ENCODE data around the gene ATOH7. TPM values are rescaled to one million over a fixed set of nuclear protein-coding genes. Genes with fewer than 3 reads are reported as not detected.
"Not testable (repeated sequence)": the region's sequence is repeated elsewhere in the genome, so short reads cannot be mapped to it uniquely, and the experiment has no call there.

Gene ATOH7
- total RNA-seq: not detected

DNA sequence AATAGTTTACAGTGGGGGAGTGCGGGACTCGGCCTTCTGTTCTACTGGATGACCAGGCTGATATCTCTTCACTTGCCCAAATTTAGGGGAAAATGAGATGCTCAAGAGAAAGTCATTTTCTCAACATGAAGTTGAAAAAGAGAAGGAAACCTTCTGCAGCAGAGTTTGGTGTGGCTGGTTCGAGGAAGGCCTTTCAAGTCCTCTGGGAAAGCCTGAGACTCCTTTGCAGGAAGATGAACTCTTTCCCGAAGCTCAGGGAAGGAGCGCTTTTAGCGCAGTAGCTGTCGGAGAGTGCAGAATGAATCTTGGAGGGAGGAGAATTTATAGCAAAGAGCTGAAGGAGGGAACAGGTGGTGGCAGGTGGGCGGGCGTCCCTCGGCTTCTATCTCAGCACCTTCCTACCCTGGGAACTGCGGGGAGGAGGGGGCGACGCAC, at the start of gene ATOH7:
Gene ATOH7, minus strand, starts transcription at position 297 of the 435 bp plus-strand sequence. CDS start 436 bp downstream, outside the sequence.
- no peaks in the 10 kb centered on the region for H3K9me3 Mint-ChIP-seq
- H3K27ac Mint-ChIP-seq: no peak within 1 kb of the TSS
- ATAC-seq (no peak), DNase-seq (ENCODE audit: low spot score in 2 of 2) (no peak)
- H3K36me3 Mint-ChIP-seq: no peaks in the 10 kb centered on the region

DNA sequence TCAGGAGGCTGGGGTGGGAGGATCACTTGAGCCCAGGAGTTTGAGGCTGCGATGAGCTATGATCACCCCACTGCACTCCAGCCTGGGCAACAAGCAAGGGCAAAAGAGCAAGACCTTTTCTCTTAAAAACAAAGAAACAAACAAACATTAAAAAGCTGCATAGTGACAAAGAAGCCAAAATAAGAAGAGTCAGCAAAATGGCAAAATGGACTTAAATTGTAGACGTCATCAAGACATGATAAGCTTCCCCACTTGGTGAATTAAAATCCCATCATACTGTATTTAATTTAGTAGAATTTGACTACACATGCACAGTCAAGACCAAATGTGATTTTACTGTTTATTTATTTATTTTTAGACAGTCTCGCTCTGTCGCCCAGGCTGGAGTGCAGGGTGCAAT, 48.8 kb upstream of the ATOH7 start:
- ATAC-seq (no peak), DNase-seq (ENCODE audit: low spot score in 2 of 2) (no peak)
- H3K36me3 Mint-ChIP-seq: peaks cover 16 to 22% of the 10 kb centered on the region in 2 donors
- H3K9me3 Mint-ChIP-seq: peaks cover 12% of the 10 kb centered on the region in 2 donors
- H3K27ac Mint-ChIP-seq: no peak overlapping the region

DNA sequence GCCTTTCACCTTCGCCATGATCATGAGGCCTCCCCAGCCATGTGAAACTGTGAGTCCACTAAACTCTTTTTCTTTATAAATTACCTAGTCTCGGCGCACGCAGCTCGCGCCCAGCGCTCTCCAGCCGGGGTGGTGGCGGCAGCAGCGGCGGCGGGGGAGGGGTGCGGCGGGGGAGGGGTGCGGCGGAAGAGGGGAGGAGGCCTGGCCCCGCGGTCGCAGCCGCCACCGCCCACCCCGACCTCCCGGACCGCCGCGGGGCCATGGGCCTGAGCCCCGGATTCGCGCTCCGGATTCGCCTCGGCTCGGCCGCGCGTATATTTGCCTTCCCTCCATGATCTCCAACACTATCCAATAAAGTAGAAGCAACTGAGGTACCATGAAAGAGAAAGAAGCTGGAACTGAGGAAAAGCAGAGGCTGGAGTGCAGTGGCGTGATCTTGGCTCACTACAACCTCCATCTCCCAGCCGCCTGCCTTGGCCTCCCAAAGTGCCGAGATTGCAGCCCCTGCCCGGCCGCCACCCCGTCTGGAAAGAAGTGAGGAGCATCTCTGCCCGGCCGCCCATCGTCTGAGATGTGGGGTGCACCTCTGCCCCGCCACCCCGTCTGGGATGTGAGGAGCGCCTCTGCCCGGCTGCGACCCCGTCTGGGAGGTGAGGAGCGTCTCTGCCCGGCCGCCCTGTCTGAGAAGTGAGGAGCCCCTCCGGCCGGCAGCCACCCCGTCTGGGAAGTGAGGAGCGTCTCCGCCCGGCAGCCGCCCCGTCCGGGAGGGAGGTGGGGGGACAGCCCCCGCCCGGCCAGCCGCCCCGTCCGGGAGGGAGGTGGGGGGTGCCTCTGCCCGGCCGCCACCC, 47.2 kb upstream of the ATOH7 start:
- Mint-ChIP-seq H3K36me3 (peaks cover 16 to 22% of the 10 kb centered on the region in 2 donors), H3K9me3 (peaks cover 12% of the 10 kb centered on the region in 2 donors)
- not testable (repeated sequence) for DNase-seq (ENCODE audit: low spot score in 2 of 2); H3K27ac Mint-ChIP-seq; ATAC-seq

DNA sequence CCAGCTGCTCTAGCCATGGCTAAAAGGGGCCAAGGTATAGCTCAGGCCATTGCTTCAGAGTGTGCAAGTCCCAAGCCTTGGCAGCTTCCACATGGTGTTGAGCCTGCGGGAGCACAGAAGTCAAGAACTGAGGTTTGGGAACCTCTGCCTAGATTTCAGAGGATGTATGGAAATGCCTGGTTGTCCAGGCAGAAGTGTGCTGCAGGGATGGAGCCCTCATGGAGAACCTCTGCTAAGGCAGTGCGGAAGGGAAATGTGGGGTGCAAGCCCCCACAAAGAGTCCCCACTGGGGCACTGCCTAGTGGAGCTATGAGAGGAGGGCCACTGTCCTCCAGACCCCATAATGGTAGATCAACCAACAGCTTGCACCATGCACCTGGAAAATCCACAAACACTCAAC, 45.9 kb upstream of the ATOH7 start:
- H3K27ac Mint-ChIP-seq; ATAC-seq; DNase-seq (ENCODE audit: low spot score in 2 of 2): not testable (repeated sequence)
- peaks cover 16 to 22% of the 10 kb centered on the region in 2 donors for H3K36me3 Mint-ChIP-seq
- H3K9me3 Mint-ChIP-seq: peaks cover 12% of the 10 kb centered on the region in 2 donors

DNA sequence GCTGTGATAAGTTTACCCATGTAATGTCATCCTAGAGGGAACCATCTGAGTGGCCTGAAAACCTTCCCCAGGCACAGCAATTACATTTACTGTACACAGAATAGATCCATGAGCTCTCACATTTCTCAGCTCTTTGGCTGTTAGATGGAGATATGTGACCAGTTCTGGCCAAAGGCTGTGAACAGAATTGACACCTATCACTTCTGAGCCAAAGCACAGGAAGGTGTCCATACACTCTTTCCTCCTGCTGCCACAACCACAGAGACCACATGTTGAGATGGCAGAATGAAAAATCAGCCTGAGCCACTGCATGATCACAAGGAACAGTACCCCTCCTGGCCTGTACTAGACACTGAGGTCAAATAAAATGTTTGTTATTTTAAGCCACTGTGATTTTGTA, 44.3 kb upstream of the ATOH7 start:
- ATAC-seq (peak in 1 of 2 donors; percentile 28), DNase-seq (ENCODE audit: low spot score in 2 of 2) (no peak)
- peaks cover 16 to 22% of the 10 kb centered on the region in 2 donors for H3K36me3 Mint-ChIP-seq
- no peak overlapping the region for H3K27ac Mint-ChIP-seq
- H3K9me3 Mint-ChIP-seq: peaks cover 12% of the 10 kb centered on the region in 2 donors

DNA sequence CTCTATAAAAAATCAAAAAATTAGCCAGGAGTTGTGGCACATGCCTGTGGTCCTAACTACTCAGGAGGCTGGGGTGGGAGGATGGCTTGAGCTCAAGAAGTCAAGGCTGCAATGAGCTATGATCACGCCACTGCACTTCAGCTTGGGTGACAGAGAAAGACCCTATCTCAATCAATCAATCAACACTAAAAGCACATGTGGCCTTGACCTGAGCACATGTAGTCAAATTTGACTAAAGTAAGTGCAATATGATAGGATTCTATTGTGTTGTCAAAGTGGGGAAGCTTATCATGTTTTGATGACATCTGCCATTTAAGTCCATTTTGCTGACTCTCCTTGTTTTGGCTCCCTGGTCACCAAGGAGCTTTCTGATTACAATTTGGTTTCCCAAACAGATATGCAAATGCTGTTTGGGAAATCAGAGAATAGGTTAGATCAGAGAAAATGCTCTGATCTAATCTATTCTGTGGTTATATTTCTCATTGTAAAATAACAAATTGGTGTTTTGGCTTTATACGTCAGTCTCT, 43.8 kb upstream of the ATOH7 start:
- peaks cover 16 to 22% of the 10 kb centered on the region in 2 donors for H3K36me3 Mint-ChIP-seq
- H3K9me3 Mint-ChIP-seq: peaks cover 12% of the 10 kb centered on the region in 2 donors
- DNase-seq (ENCODE audit: low spot score in 2 of 2) (no peak), ATAC-seq (no peak)
- no peak overlapping the region for H3K27ac Mint-ChIP-seq

DNA sequence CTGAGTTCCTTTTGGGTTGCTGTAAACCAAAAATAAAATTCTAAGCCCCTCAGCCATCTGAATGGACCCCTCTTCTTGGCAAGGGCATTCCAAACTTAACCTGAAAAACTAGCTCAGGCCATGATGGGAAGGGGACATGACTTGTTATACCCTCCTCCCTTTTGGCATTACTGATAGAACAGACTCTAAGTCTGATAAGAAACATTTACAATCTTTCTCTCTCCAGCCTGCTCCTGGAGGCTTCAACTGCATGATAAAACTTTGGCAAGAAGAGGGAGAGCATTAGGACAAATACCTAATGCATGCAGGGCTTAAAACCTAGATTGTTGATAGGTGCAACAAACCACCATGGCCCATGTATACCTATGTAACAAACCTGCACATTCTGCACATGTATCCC, 40.9 kb upstream of the ATOH7 start:
- H3K9me3 Mint-ChIP-seq: peaks cover 6 to 7% of the 10 kb centered on the region in 2 donors
- peaks cover 10 to 13% of the 10 kb centered on the region in 2 donors for H3K36me3 Mint-ChIP-seq
- no peak overlapping the region for H3K27ac Mint-ChIP-seq
- DNase-seq (ENCODE audit: low spot score in 2 of 2): no peak
- ATAC-seq: no peak

DNA sequence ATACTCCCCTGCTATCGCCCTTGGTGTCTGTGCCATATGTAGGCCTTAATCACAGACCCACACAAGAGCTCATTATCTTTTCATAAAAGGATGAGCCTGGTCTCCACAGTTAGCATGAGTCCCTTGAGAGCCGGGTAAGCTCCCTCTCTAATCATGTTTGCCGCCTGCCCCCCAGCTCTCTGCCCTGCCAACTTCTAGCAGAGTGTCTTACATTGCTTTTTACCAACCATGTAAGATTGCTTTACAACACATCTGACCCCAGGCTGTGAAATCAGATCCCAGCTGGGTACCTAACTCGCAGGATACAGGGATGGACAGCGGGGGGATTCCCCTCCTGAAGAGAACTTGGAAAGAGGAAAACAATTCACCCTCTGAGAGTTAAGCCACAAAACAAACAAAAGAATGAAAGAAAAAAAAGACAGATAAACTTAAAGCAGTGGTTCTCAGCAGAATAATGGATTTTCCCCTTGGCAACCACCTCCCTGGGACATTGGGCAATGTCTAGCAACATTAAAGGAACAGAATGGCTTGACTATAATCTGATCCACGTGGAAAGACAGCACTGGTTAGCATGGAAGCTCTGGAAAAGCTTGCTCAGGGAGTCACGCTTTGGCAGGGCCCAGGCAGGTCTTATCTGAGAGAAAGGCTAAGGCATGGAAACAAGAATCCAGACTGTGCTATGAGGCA, 39.4 kb upstream of the ATOH7 start:
- DNase-seq (ENCODE audit: low spot score in 2 of 2) (no peak), ATAC-seq (no peak)
- H3K9me3 Mint-ChIP-seq: no peaks in the 10 kb centered on the region
- no peak overlapping the region for H3K27ac Mint-ChIP-seq
- H3K36me3 Mint-ChIP-seq: no peaks in the 10 kb centered on the region

DNA sequence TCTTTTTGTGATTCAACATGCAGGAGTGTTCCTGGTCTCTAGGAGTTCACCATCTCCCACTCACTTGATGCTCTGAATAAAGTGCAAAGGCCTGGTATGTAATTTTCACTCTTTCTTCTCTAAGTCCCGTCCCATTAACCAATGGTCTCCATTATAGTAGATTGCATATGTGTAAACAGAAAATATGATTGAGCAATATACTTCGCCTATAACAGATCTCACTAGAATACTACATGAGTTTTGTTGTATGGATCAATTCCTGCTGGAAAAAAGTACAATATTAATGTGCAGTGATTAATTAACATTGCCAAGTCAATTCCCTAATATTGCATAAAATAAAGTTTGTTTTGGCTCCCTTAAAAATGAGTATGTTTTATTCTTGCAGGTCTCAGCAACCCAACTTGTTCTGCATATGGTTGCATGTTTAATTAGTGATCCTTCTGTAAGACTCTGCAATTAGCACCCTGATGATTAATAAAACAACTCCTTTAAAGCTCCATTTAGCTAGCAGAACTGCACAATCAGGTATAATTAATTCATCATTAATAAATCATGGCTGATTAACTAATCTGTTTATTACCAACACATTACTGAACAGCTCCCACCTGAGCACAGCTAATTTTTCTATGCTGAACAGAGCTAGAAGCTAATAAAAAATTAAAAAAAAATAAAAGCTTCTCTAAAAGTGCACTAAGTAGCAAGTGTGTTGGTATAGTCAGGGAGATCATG, 37.8 kb upstream of the ATOH7 start:
- ATAC-seq (no peak), DNase-seq (ENCODE audit: low spot score in 2 of 2) (no peak)
- no peak overlapping the region for H3K27ac Mint-ChIP-seq
- peaks cover 0 to under 1% of the 10 kb centered on the region in 2 donors for H3K9me3 Mint-ChIP-seq
- H3K36me3 Mint-ChIP-seq: peaks cover 0 to 1% of the 10 kb centered on the region in 2 donors

DNA sequence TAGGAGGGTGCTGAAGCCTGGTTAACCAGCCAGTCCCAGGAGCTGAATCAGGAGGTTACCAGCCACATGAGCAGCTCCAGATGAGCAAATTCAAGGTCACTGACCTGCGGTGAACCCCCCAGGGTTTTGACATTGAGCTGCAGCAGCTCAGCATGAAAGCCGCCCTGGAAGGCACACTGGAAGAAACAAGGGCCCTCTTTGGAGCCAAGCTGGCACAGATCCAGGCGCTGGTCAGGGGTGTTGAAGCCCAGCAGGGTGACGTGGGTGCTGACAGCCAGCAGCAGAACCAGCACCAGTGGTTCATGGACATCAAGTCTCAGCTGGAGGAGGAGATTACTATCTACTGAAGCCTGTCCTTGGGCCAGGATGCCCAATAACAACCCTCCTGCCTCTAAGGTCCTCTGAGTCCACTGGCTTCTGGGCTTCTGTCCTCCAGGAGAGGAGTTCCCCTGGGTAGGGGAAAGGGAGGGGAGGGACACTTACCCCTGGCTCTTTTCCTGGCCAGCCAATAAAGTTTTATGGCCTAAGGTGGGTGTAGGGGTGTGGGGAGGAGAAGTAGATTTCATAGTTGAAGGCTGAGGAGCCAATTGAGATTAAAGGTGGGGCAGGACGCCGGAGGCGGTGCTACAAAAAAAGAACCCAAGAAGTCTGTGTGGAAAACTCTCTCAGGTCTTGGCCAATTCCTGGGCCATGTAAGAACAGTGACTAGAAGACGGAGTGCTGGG, 29.4 kb upstream of the ATOH7 start:
- peaks cover 0 to 7% of the 10 kb centered on the region in 2 donors for H3K36me3 Mint-ChIP-seq
- peaks cover 4 to 11% of the 10 kb centered on the region in 2 donors for H3K9me3 Mint-ChIP-seq
- ATAC-seq: no peak
- DNase-seq (ENCODE audit: low spot score in 2 of 2): no peak
- no peak overlapping the region for H3K27ac Mint-ChIP-seq

DNA sequence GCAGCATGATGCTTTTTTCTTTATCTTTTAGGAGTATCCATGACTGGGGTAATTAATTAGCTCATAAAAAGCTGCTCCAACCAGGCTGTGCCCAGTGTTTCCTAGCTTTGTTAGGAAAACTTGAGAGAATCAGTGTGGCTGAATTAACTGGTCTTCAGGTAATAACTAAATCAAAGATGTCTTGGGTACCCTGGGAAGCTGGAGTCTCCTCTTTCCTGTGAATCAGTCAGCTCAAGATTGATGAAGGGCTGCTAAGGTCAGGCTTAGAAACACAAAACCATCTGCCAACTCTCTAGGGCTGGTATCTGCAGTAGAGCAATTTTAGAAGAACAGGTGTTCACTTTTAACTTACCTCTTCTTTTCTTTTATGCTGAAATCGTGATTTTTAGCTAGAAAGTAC, 21.4 kb upstream of the ATOH7 start:
- Mint-ChIP-seq H3K36me3 (no peaks in the 10 kb centered on the region), H3K9me3 (no peaks in the 10 kb centered on the region), H3K27ac (no peak overlapping the region)
- ATAC-seq (no peak), DNase-seq (ENCODE audit: low spot score in 2 of 2) (no peak)

DNA sequence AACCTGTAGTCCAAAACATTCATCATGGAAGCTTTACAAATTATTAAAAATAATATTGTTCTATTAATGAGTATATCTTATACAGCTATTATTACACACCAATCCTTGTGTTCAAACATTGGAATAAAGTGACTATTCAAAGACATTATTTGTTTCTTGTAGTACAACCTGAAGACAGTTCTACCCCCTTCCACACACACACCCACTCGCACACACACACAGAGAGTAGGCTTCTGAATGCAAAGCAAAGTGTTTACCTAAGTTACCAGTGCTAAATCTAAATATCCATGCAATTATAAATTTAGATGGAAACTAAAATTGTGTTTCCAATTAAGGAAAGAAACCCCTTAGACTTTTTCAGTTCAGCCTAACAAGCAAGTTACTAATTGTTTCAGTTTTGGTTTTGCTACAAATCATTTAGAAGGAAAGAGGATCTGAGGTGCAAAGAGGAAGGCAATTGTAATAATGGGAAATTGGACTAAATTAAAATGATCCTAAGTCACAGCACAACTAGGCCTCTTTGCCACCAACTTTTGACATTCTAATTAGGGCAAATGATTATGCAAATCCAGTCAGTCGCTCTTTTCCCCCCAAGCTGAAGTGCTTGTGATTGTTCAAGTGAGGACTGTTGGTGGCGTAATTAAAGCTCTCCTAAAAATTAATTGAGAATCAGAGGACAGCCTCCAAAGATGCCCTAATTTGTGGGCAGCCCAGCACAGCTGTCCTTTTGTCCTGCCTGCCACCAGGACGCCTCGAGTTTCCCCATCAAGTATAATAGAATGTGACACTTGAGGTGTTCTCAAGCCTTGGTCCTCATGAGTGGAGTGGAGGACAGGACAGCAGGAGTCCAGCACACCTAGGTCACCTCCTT, 19.9 kb upstream of the ATOH7 start:
- ATAC-seq (no peak), DNase-seq (ENCODE audit: low spot score in 2 of 2) (no peak)
- H3K9me3 Mint-ChIP-seq: no peaks in the 10 kb centered on the region
- no peak overlapping the region for H3K27ac Mint-ChIP-seq
- no peaks in the 10 kb centered on the region for H3K36me3 Mint-ChIP-seq

DNA sequence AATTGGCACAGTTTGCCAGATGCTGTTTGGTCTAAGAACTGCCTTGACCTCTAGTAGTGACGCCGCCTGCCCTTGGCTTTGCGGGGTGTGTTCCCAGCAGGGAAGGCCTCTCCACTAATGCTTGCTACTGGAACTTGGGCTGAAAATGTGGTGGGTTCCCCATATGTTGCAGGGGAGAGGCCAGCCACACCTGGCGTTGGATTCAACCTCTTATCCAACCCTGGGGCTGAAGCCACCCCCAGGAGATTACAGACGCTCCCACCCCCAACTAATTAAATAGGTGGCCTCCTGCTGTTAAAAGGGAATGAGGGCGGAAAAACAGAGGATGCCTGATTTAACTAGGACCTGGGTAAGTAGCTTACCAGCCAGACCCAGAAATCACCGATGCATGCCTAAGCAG, 19.2 kb upstream of the ATOH7 start:
- Mint-ChIP-seq H3K27ac (no peak overlapping the region), H3K36me3 (no peaks in the 10 kb centered on the region), H3K9me3 (no peaks in the 10 kb centered on the region)
- ATAC-seq: no peak
- DNase-seq (ENCODE audit: low spot score in 2 of 2): no peak

DNA sequence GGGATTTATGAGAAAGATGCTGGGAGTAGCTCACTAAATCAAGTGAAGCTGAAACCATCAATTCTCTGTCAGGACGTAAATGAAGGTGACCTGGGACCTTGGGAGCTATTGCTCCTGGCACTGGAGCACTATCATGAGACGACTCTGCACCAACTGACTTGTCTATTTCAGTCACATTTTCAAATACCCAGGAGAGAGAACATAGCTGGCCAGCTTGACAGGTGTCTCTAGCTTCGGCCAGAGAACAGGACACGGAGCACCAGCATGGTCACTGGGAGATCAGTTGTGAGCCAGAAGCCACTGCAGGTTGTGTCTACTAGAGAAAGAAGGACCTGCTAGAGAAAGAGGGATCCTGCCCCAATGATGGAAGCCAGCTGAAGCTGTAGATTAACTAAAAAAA, 17.4 kb upstream of the ATOH7 start:
- ATAC-seq (no peak), DNase-seq (ENCODE audit: low spot score in 2 of 2) (no peak)
- Mint-ChIP-seq H3K9me3 (no peaks in the 10 kb centered on the region), H3K27ac (no peak overlapping the region), H3K36me3 (no peaks in the 10 kb centered on the region)

DNA sequence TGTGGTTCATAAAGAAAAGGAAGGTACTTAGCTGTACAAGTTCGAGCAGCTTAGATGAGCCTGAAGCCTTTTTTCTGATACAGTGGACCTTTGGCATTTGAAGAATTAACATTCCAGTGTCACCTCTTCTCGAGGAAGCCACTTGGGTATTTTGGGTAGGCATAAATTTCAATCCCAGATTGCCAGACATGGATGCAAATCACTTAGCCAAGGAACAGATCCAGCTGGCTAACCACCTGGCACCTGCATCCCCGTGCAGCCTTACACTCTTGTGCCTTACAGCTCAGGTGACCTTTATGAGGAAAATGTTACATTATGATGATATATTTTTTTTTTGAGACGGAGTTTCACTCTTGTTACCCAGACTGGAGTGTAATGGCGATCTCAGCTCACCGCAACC, 16.0 kb upstream of the ATOH7 start:
- no peak for DNase-seq (ENCODE audit: low spot score in 2 of 2)
- Mint-ChIP-seq H3K27ac (no peak overlapping the region), H3K36me3 (no peaks in the 10 kb centered on the region), H3K9me3 (no peaks in the 10 kb centered on the region)
- no peak for ATAC-seq

All from activated naive CD4-positive, alpha-beta T cell treated with anti-CD3 and anti-CD28 coated beads, Interleukin-2, amount 50 U/mL, for 72 hours (primary cell).